ENCODE results near the gene KLHDC1.
"Not testable (repeated sequence)": the region's sequence is repeated elsewhere in the genome, so short reads cannot be mapped to it uniquely, and the experiment has no call there.

KLHDC1 gene

DNA sequence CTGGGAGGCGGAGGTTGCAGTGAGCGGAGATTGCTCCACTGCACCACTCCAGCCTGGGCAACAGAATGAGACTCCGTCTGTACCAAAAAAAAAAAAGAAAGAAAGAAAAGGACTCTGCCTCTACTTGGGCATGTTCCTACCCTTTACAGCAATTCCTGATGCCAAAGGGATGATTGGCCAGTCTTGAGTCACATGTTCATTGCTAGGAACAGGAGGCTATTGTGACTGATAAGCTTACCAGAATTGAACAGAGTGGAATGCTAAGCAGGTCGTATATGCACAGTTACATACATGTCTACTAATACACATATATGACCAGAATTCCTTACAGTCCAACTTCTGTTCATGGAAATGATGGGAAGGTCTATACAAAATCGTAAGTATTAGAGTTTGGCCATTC lies 34.3 kb downstream of the KLHDC1 start:
- DNase-seq (ENCODE audit: low spot score), result no peak

DNA sequence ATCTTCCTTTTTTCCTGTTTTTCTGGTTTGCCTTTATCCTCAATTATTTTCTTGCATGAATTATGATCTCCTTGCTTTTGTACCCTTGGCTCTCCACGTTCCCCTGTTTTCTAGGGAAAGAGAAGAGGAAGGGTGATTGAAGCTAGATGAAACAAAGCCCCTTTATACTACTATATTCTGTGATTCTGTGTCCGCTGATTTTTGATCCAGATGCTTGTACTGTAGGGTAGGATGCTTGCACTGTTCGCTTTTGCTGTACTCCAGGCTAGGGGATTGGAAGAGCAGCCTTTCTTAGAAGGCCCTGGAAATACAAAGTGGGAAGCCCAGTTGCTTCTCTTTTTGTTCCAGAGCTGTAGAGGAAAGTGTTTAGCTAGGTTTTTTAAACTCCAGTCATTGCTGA lies 40.0 kb downstream of the KLHDC1 start:
- no peak for DNase-seq (ENCODE audit: low spot score)

DNA sequence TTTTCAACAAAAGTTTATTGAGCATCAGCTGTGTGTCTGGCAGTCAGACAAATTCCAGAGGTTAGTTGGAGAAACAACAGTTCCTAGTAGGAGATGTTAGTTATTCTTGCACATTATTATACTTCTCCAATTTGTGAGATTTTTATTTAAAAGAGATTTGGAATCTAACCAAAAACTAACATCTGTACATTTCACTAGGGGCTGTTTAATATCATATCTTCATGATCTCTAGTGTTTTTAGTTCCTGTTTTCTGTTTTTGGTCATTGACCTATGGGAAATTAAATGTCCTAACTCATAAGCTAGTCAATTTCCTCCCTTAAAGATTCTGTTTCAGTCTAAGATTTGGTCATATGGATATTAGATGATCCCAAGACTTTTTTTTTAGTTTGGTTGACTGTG lies 40.9 kb downstream of the KLHDC1 start:
- no peak for DNase-seq (ENCODE audit: low spot score)

DNA sequence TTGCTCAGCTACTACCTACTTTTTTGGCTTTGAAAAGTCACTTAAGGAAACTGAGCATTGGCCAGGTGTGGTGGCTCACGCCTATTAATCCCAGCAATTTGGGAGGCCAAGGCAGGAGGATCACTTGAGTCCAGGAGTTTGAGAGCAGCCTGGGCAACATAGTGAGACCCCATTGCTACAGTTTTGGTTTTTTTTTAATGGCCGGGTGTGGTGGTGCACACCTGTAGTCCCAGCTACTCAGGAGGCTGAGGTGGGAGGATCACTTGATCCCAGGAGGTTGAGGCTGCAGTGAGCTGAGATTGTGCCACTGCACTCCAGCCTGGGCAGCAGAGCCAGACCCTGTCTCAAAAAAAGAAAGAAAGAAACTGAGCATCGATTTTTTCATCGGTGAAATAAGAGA lies 42.7 kb downstream of the KLHDC1 start:
- not testable (repeated sequence) for DNase-seq (ENCODE audit: low spot score)

DNA sequence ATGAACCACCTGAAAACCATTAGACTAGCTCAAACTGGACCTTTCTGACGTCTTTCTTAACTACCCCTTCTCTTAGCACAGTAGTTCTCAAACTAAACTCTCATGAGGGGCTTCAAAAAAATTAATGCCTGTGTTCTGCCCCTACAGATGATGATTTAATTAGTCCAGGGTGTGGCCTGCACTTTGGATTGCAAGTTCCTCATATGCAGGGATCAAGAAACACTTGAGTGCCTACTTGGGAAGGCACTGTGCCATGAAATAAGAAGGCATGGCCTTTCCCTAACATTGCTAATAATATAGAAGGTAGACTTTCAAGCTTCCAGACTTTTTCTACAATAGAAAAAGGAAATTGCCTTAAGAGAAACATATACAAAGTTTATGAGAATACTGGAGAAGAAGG lies 52.3 kb downstream of the KLHDC1 start:
- DNase-seq (ENCODE audit: low spot score), result no peak

DNA sequence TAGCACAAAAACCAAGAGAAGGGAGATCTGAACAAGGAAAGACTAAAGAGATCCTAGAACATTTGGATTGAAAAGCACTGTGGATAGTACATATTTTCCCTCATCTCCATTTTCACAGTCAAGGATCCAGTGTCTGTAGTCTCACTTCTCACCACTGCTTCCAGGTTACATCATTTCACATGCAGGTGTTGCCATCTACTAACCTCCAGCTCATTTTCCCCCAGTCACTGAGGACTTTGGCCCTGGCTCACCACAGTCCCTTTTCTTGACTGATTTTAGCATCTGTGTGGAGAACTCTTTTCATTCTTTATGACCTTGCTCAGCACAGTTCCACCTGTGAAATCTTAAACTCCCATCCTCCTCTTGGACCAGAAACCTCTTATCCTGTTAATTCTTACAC lies 53.6 kb downstream of the KLHDC1 start:
- DNase-seq (ENCODE audit: low spot score), result not testable (repeated sequence)

DNA sequence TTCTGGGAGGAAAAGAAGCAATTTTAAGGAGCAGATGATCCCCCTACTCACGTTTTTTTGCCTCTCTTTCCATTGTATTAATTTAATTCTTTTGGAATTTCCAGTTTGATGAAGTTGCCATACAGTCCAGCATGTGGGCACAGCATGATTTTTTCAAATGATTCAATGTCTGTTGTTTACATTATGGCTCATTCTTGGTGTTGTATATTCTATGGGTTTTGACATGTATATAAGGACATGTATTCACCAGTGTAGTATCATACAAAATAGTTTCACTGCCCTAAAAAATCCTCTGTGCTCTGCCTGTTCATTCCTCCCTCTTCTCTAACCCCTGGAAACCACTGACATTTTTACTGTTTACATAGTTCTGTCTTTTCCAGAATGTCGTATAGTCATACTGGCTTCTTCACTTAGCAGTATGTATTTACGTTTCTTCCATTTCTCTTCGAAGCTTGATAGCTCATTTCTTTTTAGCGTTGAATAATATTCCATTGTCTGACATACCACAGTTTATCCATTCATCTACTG lies 61.7 kb downstream of the KLHDC1 start:
- no peak for DNase-seq (ENCODE audit: low spot score)

DNA sequence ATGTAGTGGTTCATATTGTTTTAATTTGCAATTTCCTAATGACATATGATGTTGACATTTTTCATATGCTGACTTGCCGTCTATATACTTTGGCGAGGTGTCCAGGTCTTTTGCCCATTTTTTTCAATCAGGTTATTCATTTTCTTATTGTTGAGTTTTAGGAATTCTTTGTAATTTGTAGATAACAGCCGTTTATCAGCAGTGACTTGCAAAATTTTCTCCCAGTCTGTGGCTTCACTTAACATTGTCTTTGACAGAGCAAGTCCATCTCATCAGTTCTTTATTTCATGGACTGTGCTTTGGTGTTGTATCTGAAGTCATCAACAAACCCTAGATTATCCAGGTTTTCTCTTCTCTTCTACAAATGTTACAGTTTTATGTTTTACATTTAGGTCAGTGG lies 62.5 kb downstream of the KLHDC1 start:
- no peak for DNase-seq (ENCODE audit: low spot score)

DNA sequence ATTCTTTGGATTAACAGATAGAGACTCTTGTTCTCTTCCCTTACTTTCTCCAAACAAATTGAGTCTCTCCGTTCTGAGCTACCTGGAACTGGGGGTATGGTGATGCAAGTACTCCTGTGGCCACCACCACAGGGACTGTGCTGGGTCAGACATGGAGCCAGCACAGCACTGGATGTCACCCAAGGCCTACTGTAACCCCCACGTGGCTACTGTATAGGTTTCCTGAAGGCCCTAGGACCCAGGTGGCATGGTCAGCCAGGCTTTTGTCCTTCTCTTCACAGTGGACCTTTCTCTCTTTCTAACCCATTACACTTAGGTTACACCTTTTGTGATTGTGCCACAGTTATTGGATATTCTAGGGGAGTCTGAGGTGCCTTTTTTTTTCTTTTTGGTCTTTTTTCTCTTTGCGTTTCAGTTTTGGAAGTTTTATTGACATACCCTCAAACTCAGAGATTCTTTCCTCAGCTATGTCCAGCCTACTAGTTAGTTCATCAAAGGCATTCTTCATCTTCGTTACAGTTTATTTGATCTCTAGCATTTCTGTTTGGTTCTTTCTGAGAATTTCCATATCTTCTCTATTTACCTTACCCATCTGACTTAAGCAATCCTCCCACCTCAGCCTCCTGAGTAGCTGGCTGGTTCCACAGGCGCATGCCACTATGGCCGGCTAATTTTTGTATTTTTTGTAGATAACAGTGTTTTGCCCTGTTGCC lies 69.1 kb downstream of the KLHDC1 start:
- no peak for DNase-seq (ENCODE audit: low spot score)

DNA sequence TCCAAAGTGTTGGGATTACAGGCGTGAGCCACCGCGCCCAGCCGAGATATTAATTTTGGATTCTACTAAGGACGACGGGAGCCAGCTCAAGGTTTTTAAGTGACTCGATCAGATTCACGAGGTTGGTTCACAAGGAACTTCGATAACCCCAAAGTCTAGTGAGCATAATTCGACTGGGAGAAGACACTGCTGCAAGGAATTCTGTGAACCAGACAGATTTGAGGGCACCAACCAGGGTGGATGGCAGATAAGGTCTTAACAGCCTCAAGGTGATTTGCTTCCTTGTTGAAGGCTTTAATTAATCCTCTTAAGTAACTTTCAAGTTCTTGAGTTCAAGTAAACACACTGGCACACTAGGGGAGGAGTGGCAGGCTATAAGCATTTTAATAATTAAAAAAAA lies 73.9 kb downstream of the KLHDC1 start:
- DNase-seq (ENCODE audit: low spot score), result no peak

DNA sequence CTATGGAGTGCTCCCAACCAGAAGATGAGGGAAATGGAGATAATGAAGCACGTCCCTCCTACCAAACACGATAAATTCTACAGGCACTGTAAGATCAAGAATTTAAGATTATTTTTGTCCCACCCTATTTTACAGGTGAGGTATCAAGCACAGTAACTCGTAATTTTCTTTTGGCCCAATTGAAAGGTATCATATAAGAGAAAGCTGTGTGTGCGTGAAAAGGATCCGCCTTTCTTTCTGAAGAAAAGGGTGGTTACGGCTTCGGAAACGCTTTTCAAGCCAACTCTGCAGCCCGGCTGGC lies 74.3 kb downstream of the KLHDC1 start:
- no peak for DNase-seq (ENCODE audit: low spot score)

DNA sequence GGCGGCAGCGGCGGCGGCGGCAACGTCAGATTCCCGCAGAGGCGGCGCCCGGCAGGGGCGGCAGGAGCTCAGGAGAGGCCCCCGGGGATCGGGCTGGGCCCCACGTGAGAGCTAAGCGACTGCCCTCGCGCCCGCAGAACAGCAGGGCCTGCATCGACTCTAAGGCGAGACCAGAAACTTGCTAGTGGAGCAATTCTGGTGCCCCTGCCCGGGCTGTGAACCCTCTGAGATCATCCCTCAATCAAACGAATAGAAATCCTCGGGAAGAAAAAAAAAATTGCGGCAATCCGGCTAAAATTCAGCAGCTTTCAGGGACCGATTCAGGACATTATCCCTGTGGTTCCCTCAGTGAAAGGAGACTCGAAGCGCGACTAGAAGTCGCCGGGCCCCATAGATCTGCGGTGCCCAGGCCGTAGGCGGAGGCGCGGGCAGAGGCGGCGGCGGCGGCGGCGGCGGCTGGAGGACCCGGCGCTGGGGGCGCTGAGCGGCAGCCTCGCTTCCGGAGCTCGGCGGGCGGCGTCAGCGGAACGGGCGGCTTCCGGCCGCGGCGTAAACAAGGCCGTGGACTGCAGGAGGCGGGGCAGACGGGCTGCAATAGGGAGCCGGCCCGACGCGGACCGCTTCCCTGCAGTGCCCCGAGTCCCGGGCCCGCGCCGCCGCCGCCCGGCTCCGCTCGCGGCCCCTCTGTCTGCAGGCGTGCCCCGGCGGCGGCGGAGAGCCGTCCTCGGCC lies 74.8 kb downstream of the KLHDC1 start, which contains the start of gene KLHDC2:
TSS of gene KLHDC2 (plus strand) at position 583 of the 730 bp plus-strand sequence. CDS start 316 bp downstream, outside the sequence.
- peak; percentile 46 for DNase-seq (ENCODE audit: low spot score)

DNA sequence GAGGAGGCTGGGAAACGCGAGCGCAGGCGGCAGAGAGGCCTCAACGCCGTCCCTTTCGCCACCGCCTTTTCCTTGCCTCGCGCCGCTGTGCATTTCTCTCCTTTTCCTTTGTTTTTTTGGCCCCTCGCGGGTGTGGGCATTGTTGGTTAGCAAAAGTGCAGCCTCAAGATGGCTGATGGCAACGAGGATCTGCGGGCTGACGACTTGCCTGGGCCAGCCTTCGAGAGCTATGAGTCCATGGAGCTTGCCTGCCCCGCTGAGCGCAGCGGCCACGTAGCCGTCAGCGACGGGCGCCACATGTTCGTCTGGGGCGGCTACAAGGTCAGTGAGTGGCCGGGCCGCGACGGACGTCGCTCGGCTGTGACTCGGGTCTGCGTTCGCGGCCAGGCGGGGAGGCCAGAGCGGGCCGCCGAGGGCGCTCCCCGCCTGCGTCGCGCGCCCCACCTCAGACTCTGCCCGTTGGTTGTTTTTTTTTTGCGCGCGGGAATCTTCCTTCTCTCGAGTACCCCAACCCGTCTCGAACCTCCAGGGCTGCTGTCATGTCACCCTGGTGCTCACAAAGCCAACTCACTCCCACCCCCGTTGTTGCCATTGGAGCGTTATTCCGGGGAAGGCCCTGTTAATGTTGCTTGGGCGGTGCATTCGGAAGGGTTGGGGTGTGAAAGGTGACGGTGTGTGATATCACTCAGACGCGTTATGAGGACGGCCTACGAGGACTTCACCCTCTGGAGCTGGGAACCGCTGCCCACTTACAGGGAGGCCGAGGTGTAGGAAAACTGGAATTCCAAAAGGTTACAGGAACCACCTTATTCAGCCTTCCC lies 75.6 kb downstream of the KLHDC1 start:
- no peak for DNase-seq (ENCODE audit: low spot score)

DNA sequence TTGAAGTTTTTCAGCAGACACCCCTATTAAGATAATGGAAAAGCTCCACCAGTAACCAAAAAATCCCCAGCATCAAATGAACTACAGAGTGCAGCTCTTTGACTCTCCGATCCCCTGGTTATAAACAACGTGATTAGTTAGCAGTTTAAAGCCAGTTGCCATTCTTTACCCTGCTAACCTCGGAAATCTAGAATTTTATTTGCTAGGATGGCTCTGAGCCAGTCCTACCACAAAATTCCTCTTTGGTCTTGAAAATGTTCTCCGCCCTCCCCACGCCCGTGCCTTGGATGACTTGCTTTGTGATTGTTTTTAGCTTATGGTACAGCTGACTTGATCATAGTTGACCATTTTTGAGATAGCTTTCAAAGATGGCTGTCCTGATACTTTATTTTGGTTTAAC lies 76.3 kb downstream of the KLHDC1 start:
- no peak for DNase-seq (ENCODE audit: low spot score)

DNA sequence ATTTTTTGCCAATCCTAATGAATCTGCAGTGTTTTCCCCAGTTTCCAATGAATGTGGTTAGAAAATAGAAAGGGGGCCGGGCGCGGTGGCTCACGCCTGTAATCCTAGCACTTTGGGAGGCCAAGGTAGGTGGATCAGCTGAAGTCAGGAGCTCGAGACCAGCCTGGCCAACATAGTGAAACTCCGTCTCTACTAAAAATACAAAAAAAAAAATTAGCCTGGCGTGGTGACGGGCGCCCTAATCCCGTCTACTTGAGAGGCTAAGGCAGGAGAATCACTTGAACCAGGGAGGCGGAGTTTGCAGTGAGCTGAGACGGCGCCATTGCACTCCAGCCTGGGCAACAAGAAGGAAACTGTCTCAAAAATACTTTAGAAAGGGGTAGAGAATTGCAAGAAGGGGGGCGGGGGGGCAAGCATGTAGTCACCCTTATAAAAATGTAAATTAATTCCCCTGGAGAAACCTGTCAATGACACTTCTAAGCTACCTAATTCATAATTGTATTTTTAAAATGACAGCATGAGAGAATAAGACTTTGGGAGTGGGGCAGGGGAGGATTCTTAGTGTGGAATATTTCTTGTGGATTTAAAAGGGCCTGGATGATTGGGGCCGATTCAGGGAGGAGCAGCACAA lies 76.8 kb downstream of the KLHDC1 start:
- no peak for DNase-seq (ENCODE audit: low spot score)

DNA sequence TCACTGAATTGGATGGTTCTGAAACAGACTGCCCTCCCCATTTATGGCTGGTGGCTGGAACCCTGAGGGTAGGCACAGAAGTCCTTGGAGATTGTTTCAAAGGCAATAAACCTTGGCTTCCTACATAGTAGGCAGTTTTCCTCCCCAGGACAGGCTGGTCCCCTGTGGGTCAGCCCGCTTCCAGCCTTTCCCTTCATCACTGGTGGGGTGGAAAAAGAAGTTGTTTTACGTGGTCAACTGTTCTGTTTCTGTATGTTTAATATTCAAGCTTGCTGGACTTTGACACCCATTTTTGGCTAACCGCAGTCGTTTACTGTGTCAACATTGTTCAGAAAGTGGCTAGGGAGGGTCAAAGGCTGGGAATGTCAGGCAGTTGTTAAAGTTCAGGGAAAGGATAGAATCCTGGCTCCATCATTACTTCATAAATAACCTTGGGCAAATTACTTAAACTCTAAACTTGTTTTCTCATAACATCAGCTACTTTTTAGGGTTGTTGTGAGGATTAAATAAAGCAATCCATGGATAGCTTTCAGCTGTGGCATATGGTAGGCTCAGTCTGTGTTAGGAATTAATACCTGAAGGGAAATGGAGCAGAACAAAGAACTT lies 77.4 kb downstream of the KLHDC1 start:
- DNase-seq (ENCODE audit: low spot score), result peak; percentile 40

DNA sequence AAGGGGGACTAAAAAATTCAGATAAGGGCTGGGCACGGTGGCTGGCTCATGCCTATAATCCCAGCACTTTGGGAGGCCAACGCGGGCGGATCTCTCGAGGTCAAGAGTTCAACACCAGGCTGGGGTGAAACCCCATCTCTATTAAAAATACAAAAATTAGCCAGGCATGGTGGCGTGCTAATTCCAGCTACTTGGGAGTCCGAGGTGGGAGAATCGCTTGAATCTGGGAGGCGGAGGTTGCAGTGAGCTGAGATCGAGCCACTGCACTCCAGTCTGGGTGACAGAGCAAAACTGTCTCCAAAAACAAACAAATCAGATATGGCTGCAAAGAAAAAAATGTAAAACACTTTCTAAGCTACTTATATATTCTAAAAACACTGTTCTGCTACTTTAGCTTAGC lies 78.8 kb downstream of the KLHDC1 start:
- not testable (repeated sequence) for DNase-seq (ENCODE audit: low spot score)

DNA sequence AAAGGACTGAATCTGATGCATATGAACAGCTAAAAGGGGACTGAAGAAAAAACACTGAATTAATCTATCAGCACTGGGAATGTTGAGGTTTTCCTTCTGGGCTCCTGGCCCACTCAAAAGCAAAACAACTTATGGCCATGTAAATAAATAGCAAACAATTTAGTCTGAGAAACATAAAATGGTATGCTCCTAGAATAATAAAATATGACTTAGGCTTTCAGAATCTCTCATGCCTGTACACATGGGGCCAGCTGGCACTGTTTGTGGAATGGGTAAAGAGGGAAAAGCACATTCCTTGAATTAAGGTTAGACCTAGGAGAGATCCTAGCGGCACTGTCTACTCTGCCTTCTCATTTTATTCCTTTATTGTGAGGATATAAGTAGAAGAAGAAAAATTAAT lies 81.2 kb downstream of the KLHDC1 start:
- DNase-seq (ENCODE audit: low spot score), result no peak

DNA sequence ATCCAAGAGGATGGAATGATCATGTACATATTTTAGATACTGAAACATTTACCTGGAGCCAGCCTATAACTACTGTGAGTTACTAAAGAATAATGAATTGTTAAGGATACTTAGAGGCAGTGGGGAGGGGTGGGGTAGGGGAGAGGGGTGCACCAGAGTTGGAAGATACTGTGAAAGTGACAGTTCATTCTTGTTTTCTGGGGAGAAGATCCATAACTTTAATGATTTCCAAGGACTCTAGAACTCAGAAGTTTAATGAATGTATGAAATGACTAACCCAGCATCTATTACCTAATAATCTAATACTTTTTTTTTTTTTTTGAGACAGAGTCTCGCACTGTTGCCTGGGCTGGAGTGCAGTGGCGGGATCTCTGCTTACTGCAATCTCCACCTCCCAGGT lies 85.5 kb downstream of the KLHDC1 start:
- no peak for DNase-seq (ENCODE audit: low spot score)

DNA sequence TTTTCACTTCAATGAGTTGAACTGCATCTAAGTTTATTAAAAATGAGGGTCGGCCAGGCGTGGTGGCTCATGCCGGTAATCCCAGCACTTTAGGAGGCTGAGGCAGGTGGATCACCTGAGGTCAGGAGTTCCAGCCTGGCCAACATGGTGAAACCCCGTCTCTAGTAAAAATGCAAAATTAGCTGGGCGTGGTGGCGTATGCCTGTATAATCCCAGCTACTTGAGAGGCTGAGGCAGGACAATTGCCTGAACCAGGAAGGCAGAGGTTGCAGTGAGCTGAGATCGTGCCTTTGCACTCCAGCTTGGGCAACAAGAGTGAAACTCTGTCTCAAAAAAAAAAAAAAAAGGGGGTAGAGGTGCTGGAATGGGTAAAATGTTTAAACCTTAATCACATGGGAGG lies 88.1 kb downstream of the KLHDC1 start:
- DNase-seq (ENCODE audit: low spot score), result not testable (repeated sequence)

DNA sequence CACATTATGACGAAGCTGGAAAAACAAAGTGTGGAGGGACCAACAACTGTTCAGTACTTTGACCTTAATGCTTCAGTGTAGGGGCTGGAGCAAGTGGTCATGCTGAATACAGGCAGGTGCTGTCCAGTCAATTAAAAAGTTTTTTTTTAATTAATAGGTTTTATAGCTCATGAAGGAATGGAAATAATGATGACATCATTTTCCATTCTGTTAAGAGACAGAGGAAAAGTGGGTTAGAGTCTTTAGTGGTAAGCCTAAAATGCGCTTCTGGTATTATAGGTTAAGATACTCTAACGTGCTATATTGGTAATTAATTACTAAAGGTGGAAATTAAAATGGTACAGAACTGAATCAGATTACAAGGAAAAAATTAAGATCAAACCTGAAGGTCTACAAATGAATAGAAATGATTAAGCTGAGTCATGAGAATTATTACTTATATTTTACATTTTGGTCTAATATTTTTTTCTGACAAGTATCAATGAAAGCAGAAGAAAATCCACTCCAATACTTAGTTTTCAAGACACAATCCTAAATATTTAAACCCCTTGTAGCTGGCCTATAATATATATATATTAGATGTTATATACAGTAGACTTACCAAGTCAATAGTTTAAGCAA lies 90.6 kb downstream of the KLHDC1 start:
- no peak for DNase-seq (ENCODE audit: low spot score)
